LNCaP clone FGC (cell line): ENCODE data around the gene THAP4.

Experiments
- DNase-seq: peaks from one replicate; pipeline ENCODE4 v3.0.0-alpha.2; 2011; ENCODE audit warnings: low read depth
- H3K4me3 ChIP-seq: 2 replicates; pipeline ENCODE4 v1.5.1; 2011; ENCODE audit warnings: mild to moderate bottlenecking, low read depth, low read length, control low read depth
- CTCF ChIP-seq: IDR thresholded peaks from 2 replicates; pipeline ENCODE4 v1.5.1; 2012; ENCODE audit warnings: mild to moderate bottlenecking; ENCODE audit not compliant: control insufficient read depth, insufficient read depth; ENCODE audit errors: extremely low read depth

Gene THAP4

GRCh38 chr2:241561832-241562231 is 75.1 kb downstream of the THAP4 start:
- peak; percentile 45 for DNase-seq
- peak overlapping the region; percentile 21; the same call in 1 of the 2 replicates for H3K4me3 ChIP-seq
- no peak for TF ChIP-seq CTCF

GRCh38 chr2:241560883-241561474 is 76.0 kb downstream of the THAP4 start:
- peak overlapping the region; percentile 54 for H3K4me3 ChIP-seq
- TF ChIP-seq CTCF, result no peak
- DNase-seq, result peak; percentile 56

- H3K4me3 ChIP-seq, result peak overlapping the region; percentile 54
- no peak for DNase-seq
Measured at GRCh38 chr2:241560162-241560882, 76.6 kb downstream of the THAP4 start.

GRCh38 chr2:241559323-241560161 is 77.4 kb downstream of the THAP4 start:
- peak overlapping the region; percentile 54 for H3K4me3 ChIP-seq
- no peak for TF ChIP-seq CTCF
- no peak for DNase-seq

More at GRCh38 chr2:241560162-241560882, 76.6 kb downstream of the THAP4 start:
- no peak for TF ChIP-seq CTCF

GRCh38 chr2:241558532-241559322 is 78.2 kb downstream of the THAP4 start, which contains the start of gene BOK:
Gene BOK, plus strand, starts transcription at chr2:241558745. Its CDS starts 739 bp downstream, at chr2:241559484.
- no peak for TF ChIP-seq CTCF
- DNase-seq, result no peak
- peak within 1 kb of the TSS; percentile 54 for H3K4me3 ChIP-seq

GRCh38 chr2:241556746-241557145 is 80.2 kb downstream of the THAP4 start:
- DNase-seq, result no peak
- no peak for TF ChIP-seq CTCF
- no peak overlapping the region for H3K4me3 ChIP-seq
